HG02571 (cell line): ENCODE results near the gene C11orf24.

Source experiments
- ATAC-seq: cut with Tn5 transposase; IDR thresholded peaks from one replicate; pipeline ENCODE4 v1.9.1; 2021; ENCODE audit warnings: mild to moderate bottlenecking, moderate library complexity; ENCODE audit not compliant: unreplicated experiment

The C11orf24 gene

GRCh38 chr11:68271781-68272608, at the start of gene C11orf24:
TSS of gene C11orf24 (minus strand) at chr11:68271973. CDS start at chr11:68263767, 8,206 bp downstream.
- ATAC-seq, result peak; percentile 74

DNA sequence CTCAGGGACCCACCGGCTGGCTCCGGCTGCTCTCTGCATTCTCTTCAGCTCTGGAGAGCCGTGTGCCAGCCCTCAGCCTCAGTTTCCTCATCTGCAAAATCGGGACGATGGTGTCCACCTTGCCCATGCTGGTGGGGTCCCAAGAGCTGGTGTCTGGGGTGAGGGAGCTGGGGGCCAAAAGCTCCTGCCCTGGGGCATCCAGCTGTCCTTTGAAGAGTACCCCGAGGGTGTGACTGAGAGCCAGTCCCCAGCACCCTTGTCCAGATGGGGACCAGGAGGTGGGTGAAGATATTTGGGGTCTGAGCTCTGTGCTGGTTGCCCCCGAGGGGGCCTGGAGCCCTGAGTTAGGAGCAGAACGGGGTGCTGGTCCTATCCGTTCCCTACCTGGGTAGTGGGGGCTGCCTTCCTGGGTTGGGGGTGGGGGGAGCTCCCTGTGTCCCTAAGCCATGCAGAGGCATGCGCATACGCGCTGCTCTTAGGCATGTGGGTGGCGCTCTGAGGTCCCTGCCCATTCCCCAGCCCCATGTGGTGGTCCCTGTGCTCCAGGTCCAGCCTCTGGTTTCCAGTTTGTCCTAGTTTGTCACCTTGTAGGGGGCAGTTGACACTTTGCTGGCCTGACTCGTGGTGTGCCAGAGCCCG, 45.5 kb upstream of the C11orf24 start:
- no peak for ATAC-seq

DNA sequence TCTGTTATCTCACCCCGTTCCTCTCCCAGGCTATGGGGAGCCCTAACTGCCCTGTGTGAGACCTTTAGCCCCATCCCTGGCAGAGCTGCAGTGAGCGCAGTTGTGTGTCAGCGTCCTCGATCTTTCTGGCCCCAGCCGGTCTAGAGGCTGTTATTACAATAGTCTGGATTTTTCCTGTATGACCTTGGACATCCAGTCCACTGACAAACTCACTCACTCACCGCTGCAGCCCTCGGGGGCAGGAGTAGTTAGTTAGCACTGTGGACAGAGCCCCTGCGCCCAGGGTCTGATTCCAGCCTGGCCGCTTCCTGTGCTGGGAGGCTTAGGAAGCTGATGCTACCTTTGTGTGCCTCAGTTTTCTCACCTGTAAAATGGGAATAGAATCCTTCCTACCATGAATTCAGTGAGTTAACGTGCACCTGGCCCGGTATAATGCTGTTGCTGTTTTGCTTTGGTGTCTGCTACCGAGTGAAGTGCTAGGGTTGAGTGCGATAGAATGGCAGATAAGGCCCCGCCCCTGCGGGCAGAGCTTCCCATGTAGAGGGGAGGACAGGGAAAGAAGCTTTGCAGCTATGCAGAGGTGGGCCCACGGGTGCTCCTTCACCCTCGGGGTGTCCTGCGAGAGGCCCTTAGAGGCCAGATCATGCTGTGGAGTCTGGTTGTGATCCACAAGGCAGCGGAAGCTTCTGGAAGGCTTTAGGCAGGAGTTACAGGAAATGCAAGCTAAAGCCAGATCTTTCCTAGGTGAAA, 43.6 kb upstream of the C11orf24 start:
- ATAC-seq, result no peak

DNA sequence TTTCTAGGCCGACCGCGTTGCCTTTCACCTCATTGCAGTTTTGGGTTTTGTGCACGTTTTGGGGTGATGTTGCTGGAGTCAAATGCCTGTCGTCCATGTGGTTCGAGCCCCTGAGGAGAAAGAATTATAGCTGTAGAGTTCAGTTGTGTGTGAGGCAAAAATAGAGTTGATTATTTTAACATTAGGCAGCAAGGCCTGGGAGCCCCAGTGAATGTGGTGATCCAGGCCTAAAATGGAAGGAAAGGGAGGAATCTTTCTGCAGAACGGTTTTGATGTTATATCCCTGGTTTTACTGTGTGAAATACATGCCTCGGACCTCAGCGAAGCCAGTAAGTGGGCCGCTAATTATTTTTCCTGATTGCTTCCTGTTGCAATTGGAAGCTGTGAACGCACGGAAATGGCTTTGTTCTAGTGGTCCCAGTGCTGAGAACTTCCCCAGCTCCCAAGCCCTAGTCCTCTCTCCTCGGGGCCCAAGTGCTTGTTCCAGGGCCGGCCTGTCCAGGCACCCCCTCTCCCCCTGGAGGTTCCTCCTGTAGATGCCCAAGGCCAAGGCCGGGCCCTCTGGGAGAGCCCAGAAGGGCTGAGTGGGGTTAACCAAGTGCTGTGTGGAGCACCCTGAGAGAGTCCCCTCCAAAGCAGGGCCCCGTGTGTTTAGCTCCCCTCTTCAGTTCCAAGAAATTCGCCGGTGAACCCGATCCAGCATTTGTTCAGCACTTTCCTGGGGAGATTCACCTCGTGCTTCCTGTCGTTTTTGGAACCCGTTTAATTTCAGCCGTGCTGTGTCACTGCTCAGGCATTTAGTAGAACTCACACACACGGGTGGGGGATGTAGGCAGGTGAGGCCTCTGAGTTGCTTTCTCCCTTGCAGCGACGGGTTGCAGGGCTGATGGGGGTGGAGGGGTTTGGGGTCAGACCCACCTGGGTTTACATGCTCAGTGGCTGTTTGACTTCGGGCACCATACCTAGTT, 42.7 kb upstream of the C11orf24 start:
- ATAC-seq, result no peak

DNA sequence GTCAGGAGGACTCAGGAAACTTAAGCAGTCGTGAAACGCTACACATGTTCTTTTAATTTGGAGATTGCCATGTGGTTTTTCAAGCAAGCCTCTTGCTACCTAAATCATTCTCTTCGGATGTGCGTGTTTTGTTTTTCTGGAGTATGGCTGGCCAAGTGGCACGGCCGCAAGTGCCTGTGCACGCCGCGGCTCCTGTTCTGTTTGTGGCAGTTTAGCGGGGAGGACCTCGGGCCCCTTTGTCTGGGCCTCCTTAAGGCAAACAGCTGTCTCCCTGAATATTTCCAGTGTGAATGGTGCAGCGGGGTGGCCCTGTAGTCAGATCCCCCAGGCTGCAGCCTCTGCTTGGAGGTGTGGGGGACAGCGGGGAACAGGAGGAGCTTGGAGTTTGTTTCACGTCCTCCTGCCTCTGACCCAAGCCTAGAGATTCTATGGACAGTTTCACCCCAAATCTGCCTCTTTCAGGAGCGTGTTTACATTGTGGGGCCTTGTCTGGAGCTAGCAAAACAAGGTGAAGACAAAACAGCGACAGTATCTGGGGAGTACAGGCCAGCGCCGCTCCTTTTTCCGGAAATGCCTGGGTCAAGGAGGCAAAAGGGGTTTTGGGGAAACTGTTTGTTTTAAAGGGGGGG, 41.9 kb upstream of the C11orf24 start:
- ATAC-seq, result no peak

GRCh38 chr11:68312780-68313573, 41.2 kb upstream of the C11orf24 start:
- no peak for ATAC-seq

DNA sequence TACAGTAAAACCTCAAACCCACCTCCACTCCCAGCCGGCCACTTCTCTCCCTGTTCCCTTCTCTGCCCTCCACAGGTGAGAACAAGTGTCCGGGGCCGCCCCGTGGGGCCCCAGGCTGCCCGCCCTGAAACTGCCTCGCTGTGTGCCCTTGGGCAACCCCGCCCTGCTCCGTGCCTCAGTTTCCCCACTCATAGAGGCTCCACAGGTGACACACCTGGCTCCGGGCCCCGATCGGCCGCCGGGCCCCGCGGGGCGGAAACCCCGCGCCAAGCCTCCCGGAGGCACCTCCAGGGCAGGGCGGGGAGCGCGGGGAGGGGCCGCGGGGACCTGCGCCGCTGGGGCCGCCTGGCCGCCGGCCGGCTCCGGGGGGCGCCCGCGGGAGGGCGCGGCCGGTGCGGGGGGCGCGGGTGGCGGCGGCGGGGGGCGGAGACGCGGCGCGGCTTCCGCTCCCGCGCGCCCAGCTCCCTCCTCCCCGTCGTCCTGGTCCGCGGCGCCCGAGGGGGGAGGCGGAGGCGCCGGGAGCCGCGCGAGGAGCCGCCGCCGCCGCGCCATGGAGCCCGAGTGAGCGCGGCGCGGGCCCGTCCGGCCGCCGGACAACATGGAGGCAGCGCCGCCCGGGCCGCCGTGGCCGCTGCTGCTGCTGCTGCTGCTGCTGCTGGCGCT, 40.5 kb upstream of the C11orf24 start, which contains the start of gene LRP5:
Gene LRP5, plus strand, starts transcription at position 475 of the 663 bp plus-strand sequence. Its CDS starts 124 bp downstream, at position 599.
- no peak for ATAC-seq

DNA sequence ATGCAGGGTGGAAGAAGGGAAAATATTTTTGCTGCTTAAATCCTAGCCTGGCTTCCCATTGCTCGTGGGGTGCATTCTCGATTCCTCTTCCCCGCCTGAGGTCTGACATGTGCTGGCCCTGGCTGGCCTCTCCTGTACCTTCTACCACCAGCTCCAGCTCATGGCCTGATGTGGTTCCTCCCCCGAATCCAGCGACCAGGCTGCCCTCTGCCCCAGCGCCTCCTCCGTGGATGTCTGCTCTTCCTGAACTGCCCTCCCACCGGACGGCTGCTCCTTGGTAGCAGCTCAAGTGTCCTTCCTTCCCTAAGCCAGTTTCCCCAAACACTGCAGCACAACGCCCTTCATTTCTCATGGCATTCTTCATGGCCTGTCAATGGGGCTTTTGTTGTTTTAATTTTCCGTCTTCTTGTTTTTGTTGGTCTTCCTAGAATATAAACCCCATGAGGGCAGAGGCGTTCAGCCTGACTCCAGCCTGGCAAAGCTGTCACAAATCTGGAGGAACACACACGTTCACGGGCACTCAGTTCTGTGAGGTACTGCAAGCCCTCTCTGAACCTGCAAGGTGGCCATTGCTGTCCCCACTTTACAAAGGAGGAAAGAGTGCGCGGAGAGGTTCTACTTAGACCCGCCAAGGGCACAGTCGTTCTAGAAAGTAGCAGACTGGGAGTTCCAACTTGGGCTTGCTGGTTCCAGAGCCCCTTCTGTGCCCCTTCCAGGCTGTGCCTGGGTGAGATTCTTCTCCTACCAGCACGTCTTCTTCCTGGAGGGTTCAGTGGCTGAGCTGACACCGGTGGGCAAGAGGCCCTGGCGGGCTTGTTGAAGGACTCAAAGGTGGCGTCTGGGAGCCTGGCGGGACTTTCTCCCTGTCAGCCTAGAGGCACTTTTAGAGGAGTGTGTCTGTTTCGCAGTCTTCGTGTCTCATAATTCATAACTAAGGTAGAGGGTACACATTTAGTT, 39.7 kb upstream of the C11orf24 start:
- no peak for ATAC-seq

GRCh38 chr11:68309621-68310185, 37.9 kb upstream of the C11orf24 start:
- ATAC-seq, result no peak

DNA sequence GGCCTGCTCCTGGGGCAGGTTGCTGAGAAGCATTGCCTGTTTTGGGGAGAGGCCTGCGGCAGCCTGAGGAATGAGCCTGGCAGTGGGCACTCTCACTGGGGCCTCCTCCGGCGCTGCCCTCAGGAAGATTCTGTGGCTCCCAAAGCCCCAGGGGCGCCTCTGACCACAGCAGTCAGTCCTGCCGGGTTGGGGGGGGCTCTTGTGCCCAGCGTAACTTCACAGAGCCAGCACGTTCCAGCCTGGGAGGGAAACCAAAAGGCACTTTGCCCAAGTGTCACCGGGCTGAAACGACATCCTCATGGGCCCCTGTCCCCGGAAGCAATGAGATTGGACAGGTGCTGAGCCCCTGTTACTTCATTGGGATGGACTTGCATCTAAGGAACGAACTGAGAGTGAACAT, 36.3 kb upstream of the C11orf24 start:
- no peak for ATAC-seq

- ATAC-seq, result no peak
These were observed 34.9 kb upstream of the C11orf24 start for GRCh38 chr11:68306636-68307035.

GRCh38 chr11:68303982-68304780, 32.4 kb upstream of the C11orf24 start:
- no peak for ATAC-seq

DNA sequence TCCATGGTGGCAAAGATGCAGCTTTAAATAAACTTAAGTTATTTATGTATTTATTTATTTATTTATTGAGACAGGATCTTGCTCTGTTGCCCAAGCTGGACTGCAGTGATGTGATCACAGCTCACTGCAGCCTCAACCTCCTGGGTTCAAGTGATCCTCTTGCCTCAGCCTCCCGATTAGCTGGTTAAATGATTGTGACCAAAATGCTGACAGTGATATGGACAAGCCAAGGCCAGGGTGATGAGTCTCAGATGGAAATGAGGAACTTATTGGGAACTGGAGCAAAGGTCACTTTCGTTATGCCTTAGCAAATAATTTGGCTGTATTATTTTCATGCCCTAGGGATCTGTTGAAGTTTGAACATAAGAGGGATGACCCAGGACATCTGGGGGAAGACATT, 31.3 kb upstream of the C11orf24 start:
- ATAC-seq, result no peak

DNA sequence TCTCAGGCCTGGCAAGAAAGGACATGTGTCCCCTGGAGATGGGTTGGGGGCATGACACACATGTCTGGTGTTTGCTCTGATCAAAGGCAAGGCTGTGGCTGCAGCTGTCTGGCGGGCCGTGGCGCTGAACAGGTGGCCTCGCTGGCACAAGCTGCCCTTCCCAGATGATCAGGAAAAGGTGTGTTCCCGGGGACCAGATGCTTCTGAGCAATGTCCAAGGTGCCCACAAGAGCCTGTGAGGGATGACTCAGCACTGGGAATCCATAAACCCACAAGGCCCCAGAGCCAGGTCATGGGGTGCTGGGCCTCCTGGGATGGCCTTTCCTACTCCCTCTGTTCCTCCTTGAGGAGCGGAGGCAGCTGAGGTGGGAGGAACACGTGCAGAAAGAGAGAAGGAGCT, 30.9 kb upstream of the C11orf24 start:
- ATAC-seq, result no peak

GRCh38 chr11:68302256-68302655, 30.5 kb upstream of the C11orf24 start:
- ATAC-seq, result no peak

GRCh38 chr11:68300076-68300830, 28.5 kb upstream of the C11orf24 start:
- ATAC-seq, result no peak
